Naive thymus-derived CD4-positive, alpha-beta T cell (primary cell): ENCODE measurements around the gene TMCC2. TPM values are rescaled to one million over a fixed set of nuclear protein-coding genes. Genes with fewer than 3 reads are reported as not detected.
A peak's percentile ranks its signal among the peaks of the same experiment; 100 is the strongest.
"Not testable (repeated sequence)": the region's sequence is repeated elsewhere in the genome, so short reads cannot be mapped to it uniquely, and the experiment has no call there.

Experiments
- ATAC-seq: fragments of 150-1000 bp; cut with Tn5 transposase; 2 replicates; pipeline ENCODE4 v1.10.0; 2021; ENCODE audit warnings: mild to moderate bottlenecking, moderate library complexity
- CTCF ChIA-PET: fragments of 350-600 bp; sonication (Branson Sonifier 250); formaldehyde crosslinking; loops from one replicate; lab custom pipeline; 2021; ENCODE audit warnings: antibody characterized with exemption; lab: Charles Lee
- POLR2A ChIA-PET: fragments of 350-600 bp; sonication (Branson Sonifier 250); formaldehyde crosslinking; loops from one replicate; lab custom pipeline; 2021; ENCODE audit warnings: antibody characterized with exemption, inconsistent platforms; lab: Charles Lee
- DNase-seq, 9 donors: peaks; one replicate each; pipeline versions ENCODE4 v3.0.0 to v3.0.0-alpha.2; 2020 to 2022; ENCODE audit warnings: mixed read lengths in 1 of 9
- H3K27ac ChIP-seq: one replicate; pipeline ENCODE4 v1.7.0; 2013; ENCODE audit warnings: mild to moderate bottlenecking, low read depth, low read length, moderate library complexity
- H3K27me3 ChIP-seq, 2 donors: one replicate each; pipeline ENCODE4 v1.7.0; 2013; ENCODE audit warnings: low read length in 2 of 2, mild to moderate bottlenecking in 2 of 2, moderate library complexity in 2 of 2; ENCODE audit not compliant: control insufficient read depth in 2 of 2, insufficient read depth in 2 of 2
- H3K36me3 ChIP-seq, 3 experiments: 1 replicate in 2 of 3; 2 replicates in 1 of 3; pipeline ENCODE4 v1.7.0; 2013; ENCODE audit warnings: low read length in 3 of 3, mild to moderate bottlenecking in 3 of 3, moderate library complexity in 1 of 3; ENCODE audit not compliant: insufficient read depth in 3 of 3, control insufficient read depth in 2 of 3
- H3K4me1 ChIP-seq, 2 donors: one replicate each; pipeline ENCODE4 v1.7.0; 2013; ENCODE audit warnings: low read length in 2 of 2, mild to moderate bottlenecking in 2 of 2, moderate library complexity in 1 of 2; ENCODE audit not compliant: control insufficient read depth in 2 of 2, insufficient read depth in 2 of 2
- H3K4me3 ChIP-seq: 2 replicates; pipeline ENCODE4 v1.7.0; 2013; ENCODE audit warnings: mild to moderate bottlenecking, low read length
- H3K9me3 ChIP-seq, 3 experiments: 1 replicate in 2 of 3; 2 replicates in 1 of 3; pipeline ENCODE4 v1.7.0; 2013; ENCODE audit warnings: low read length in 3 of 3; ENCODE audit not compliant: control insufficient read depth in 2 of 3
- H3K27ac Mint-ChIP-seq, 9 donors: one replicate each; pipeline ENCODE4 v1.8.0; 2020 to 2022; ENCODE audit warnings: mixed read lengths in 9 of 9, mild to moderate bottlenecking in 8 of 9, moderate library complexity in 5 of 9, inconsistent platforms in 2 of 9
- H3K27me3 Mint-ChIP-seq, 5 donors: one replicate each; pipeline ENCODE4 v1.8.0; 2021 to 2022; ENCODE audit warnings: mixed read lengths in 5 of 5, mild to moderate bottlenecking in 1 of 5
- H3K36me3 Mint-ChIP-seq, 5 donors: one replicate each; pipeline ENCODE4 v1.8.0; 2020 to 2022; ENCODE audit warnings: mixed read lengths in 5 of 5, mild to moderate bottlenecking in 3 of 5, inconsistent platforms in 1 of 5
- H3K4me1 Mint-ChIP-seq, 7 donors: one replicate each; pipeline ENCODE4 v1.8.0; 2020 to 2022; ENCODE audit warnings: mixed read lengths in 7 of 7, mild to moderate bottlenecking in 3 of 7, inconsistent platforms in 1 of 7
- H3K4me3 Mint-ChIP-seq, 10 donors: one replicate each; pipeline ENCODE4 v1.8.0; 2020 to 2022; ENCODE audit warnings: mild to moderate bottlenecking in 10 of 10, mixed read lengths in 10 of 10, moderate library complexity in 6 of 10, inconsistent platforms in 2 of 10
- H3K9me3 Mint-ChIP-seq, 11 donors: one replicate each; pipeline ENCODE4 v1.8.0; 2020 to 2022; ENCODE audit warnings: mixed read lengths in 11 of 11, mild to moderate bottlenecking in 4 of 11, inconsistent platforms in 1 of 11, moderate library complexity in 1 of 11
- intact Hi-C, 2 donors: fragments of 100-400 bp; cut with micrococcal nuclease; formaldehyde crosslinking; loops; one replicate each; pipeline ENCODE4 v1.15.1; 2023
- polyA plus RNA-seq, 2 donors: library from polyadenylated mRNA; unstranded; fragments of 300-500 nt; fragmentation: Illumina TruSeq; gene quantifications; one replicate each; pipeline ENCODE4 v1.2.3, GENCODE V29; 2021
- total RNA-seq, 6 experiments: library from RNA in 5 of 6; stranded (reverse) in 5 of 6; gene quantifications; 1 replicate in 5 of 6; 2 replicates in 1 of 6; pipeline ENCODE4 v1.2.3 and lab custom pipeline; 2021 to 2026

The TMCC2 gene, protein sequence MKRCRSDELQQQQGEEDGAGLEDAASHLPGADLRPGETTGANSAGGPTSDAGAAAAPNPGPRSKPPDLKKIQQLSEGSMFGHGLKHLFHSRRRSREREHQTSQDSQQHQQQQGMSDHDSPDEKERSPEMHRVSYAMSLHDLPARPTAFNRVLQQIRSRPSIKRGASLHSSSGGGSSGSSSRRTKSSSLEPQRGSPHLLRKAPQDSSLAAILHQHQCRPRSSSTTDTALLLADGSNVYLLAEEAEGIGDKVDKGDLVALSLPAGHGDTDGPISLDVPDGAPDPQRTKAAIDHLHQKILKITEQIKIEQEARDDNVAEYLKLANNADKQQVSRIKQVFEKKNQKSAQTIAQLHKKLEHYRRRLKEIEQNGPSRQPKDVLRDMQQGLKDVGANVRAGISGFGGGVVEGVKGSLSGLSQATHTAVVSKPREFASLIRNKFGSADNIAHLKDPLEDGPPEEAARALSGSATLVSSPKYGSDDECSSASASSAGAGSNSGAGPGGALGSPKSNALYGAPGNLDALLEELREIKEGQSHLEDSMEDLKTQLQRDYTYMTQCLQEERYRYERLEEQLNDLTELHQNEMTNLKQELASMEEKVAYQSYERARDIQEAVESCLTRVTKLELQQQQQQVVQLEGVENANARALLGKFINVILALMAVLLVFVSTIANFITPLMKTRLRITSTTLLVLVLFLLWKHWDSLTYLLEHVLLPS
- total RNA-seq (1 to 10 TPM; 1.1 to 3.6 (median 1.8) TPM), polyA plus RNA-seq (under 1 TPM; 0.30 to 0.38 TPM), total RNA-seq (lab: John Stamatoyannopoulos, UW) (2.4 reads per million, percentile 12 among the genes with 10 or more reads in this experiment)

DNA sequence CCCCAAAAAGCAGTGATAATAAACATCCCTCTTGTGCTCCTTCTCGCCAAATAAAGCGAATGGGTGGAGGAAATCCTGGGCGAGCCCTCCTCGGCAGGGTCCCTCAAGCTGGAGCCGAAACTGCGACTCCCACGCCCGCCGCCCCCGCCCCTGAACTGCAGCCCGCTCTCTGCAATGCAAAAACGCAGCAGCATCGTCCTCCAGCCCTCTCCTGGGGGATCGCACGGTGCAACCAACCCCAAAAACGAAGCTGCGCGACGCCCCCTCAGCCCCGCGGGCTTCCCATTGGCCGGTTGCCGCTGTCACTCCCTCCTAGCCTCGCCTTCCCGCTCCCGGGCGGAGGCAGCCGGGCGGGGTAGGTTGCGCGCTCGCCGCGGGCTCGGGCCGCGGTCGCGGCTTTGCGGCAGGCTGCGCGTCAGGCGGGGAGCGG, at the start of gene TMCC2:
TSS of gene TMCC2 (plus strand) at position 363 of the 430 bp plus-strand sequence. CDS start 619 bp downstream, outside the sequence.
- CTCF ChIA-PET: interaction anchor here (1.2 to 5.9 kb wide), 4 partner anchors 27 to 98 kb away, joined by 5 to 89 read pairs (median 14); no protein-coding TSS in a partner anchor
- H3K4me1 ChIP-seq: peaks cover 10 to 13% of the 10 kb centered on the region in 2 donors
- POLR2A ChIA-PET: interaction anchor here (1.1 to 4.3 kb wide), 6 partner anchors 12 to 1822 kb away, joined by 3 to 30 read pairs (median 3); partner anchors contain the start of gene DSTYK
- DNase-seq (peak; percentile 57 to 87 (median 73)), ATAC-seq (peak; percentile 86)
- H3K4me3 Mint-ChIP-seq: peak within 1 kb of the TSS; percentile 86 to 99 (median 94)
- H3K4me1 Mint-ChIP-seq: peaks cover 12 to 51% (median 18%) of the 10 kb centered on the region in 7 donors
- H3K27ac Mint-ChIP-seq: peak within 1 kb of the TSS; percentile 43 to 90 (median 82)
- peak within 1 kb of the TSS; percentile 75 for H3K4me3 ChIP-seq
- H3K9me3 Mint-ChIP-seq: no peaks in the 10 kb centered on the region
- H3K27ac ChIP-seq: peak within 1 kb of the TSS; percentile 1
- H3K27me3 Mint-ChIP-seq: peaks cover 0 to 44% (median 4%) of the 10 kb centered on the region in 5 donors
- no peaks in the 10 kb centered on the region for H3K36me3 ChIP-seq
- H3K36me3 Mint-ChIP-seq: no peaks in the 10 kb centered on the region
- H3K27me3 ChIP-seq: no peaks in the 10 kb centered on the region
- H3K9me3 ChIP-seq: no peaks in the 10 kb centered on the region
- intact Hi-C loops: loop anchor here (1.0 to 5.0 kb wide), 6 partner anchors 16 to 405 kb away; partner anchors contain the start of genes DSTYK (in 2 of the 2), ELK4 (in 1 of the 2) and NUAK2 (in 1 of the 2)

DNA sequence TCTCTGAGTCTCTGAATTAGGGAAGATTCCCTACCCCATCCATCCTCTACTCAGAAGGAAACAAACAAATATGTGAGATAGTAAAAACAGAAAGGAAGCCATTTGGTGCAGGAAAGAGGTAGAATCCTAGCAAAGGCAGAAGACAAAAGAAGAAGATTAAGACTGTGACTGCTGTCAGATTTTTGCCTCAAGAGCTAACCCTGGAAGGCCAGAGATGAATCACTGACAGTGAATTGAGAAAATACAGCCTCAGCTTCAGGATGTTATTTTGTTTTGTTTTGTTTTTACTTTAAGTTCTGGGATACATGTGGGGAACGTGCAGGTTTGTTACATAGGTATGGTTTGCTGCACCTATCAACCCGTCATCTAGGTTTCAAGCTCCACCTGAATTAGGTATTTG, 47.9 kb upstream of the TMCC2 start:
- H3K27ac ChIP-seq: no peak overlapping the region
- intact Hi-C loops: loop anchor here in 1 of 2 donors (5.0 kb wide), 1 partner anchor 32 kb away; the partner anchor contains the start of gene DSTYK
- ChIA-PET POLR2A (no interaction called here), CTCF (interaction anchor here (0.8 kb wide), 1 partner anchor 345 kb away, joined by 5 read pairs; no protein-coding TSS in a partner anchor)
- peaks cover 3 to 33% (median 23%) of the 10 kb centered on the region in 5 donors for H3K36me3 Mint-ChIP-seq
- H3K4me3 Mint-ChIP-seq: no peak overlapping the region
- no peaks in the 10 kb centered on the region for H3K9me3 ChIP-seq
- peaks cover 14 to 29% (median 22%) of the 10 kb centered on the region in 7 donors for H3K4me1 Mint-ChIP-seq
- no peak overlapping the region for H3K4me3 ChIP-seq
- H3K27me3 ChIP-seq: no peaks in the 10 kb centered on the region
- H3K9me3 Mint-ChIP-seq: no peaks in the 10 kb centered on the region
- H3K27ac Mint-ChIP-seq: peak overlapping the region in 1 of 9 donors; percentile 61
- H3K27me3 Mint-ChIP-seq: no peaks in the 10 kb centered on the region
- ATAC-seq (no peak), DNase-seq (no peak)
- peaks cover 0 to 14% of the 10 kb centered on the region in 2 donors for H3K4me1 ChIP-seq
- H3K36me3 ChIP-seq: peaks cover 0 to 28% (median 3%) of the 10 kb centered on the region in 3 experiments

DNA sequence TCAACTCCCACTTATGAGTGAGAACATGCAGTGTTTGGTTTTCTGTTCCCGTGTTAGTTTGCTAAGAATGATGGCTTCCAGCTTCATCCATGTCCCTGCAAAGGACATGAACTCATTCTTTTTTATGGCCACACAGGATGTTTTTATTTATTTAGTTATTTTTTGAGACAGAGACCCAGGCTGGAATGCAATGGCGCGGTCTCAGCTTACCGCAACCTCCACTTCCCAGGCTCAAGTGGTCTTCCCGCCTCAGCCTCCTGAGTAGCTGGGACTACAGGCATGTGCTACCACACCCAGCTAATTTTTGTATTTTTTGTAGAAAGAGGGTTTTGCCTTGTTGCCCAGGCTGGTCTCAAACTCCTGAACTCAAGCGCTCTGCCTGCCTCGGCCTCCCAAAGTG, 47.4 kb upstream of the TMCC2 start:
- CTCF ChIA-PET: interaction anchor here (0.8 kb wide), 1 partner anchor 345 kb away, joined by 5 read pairs; no protein-coding TSS in a partner anchor
- ATAC-seq, H3K27me3 ChIP-seq, intact Hi-C loops, POLR2A ChIA-PET, H3K27ac ChIP-seq, H3K9me3 Mint-ChIP-seq, H3K4me3 ChIP-seq, H3K9me3 ChIP-seq, DNase-seq, H3K27me3 Mint-ChIP-seq, H3K4me3 Mint-ChIP-seq: not testable (repeated sequence)
- peak overlapping the region in 1 of 9 donors; percentile 63 for H3K27ac Mint-ChIP-seq
- peaks cover 0 to 14% of the 10 kb centered on the region in 2 donors for H3K4me1 ChIP-seq
- peaks cover 0 to 25% (median 3%) of the 10 kb centered on the region in 3 experiments for H3K36me3 ChIP-seq
- peaks cover 15 to 30% (median 24%) of the 10 kb centered on the region in 7 donors for H3K4me1 Mint-ChIP-seq
- peaks cover 3 to 35% (median 24%) of the 10 kb centered on the region in 5 donors for H3K36me3 Mint-ChIP-seq

DNA sequence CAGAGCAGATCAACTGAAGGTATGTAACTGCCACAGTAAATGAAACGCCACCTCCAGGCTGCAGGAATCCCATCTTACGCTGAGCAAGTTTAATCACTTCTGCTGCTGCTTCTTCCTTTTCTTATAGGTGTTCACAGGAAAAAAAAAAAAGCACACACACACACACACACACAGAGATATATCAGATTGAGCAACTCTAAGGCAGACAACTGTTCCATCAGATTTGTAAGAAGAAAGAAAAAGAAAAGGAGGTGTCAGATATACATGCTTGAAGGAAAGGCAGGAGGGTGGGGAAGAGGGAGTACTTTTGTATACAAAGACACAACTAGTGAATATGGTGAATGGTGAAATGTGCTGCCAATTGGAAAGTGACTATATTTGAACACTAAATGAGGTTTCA, 44.8 kb upstream of the TMCC2 start:
- no peaks in the 10 kb centered on the region for H3K9me3 ChIP-seq
- ATAC-seq (no peak), DNase-seq (no peak)
- ChIA-PET CTCF (interaction anchor here (0.5 to 1.0 kb wide), 2 partner anchors 72 to 146 kb away, joined by 4 read pairs; no protein-coding TSS in a partner anchor), POLR2A (no interaction called here)
- Mint-ChIP-seq H3K36me3 (peaks cover 6 to 38% (median 35%) of the 10 kb centered on the region in 5 donors), H3K27ac (peak overlapping the region in 6 of 9 donors; percentile 11 to 71 (median 36)), H3K9me3 (no peaks in the 10 kb centered on the region), H3K4me3 (peak overlapping the region in 1 of 10 donors; percentile 20), H3K4me1 (peaks cover 31 to 54% (median 48%) of the 10 kb centered on the region in 7 donors), H3K27me3 (no peaks in the 10 kb centered on the region)
- no peak overlapping the region for H3K4me3 ChIP-seq
- H3K27ac ChIP-seq: no peak overlapping the region
- peaks cover 0 to 14% of the 10 kb centered on the region in 2 donors for H3K4me1 ChIP-seq
- H3K27me3 ChIP-seq: no peaks in the 10 kb centered on the region
- H3K36me3 ChIP-seq: peaks cover 0 to 36% (median 3%) of the 10 kb centered on the region in 3 experiments
- intact Hi-C loops: no loop called here

DNA sequence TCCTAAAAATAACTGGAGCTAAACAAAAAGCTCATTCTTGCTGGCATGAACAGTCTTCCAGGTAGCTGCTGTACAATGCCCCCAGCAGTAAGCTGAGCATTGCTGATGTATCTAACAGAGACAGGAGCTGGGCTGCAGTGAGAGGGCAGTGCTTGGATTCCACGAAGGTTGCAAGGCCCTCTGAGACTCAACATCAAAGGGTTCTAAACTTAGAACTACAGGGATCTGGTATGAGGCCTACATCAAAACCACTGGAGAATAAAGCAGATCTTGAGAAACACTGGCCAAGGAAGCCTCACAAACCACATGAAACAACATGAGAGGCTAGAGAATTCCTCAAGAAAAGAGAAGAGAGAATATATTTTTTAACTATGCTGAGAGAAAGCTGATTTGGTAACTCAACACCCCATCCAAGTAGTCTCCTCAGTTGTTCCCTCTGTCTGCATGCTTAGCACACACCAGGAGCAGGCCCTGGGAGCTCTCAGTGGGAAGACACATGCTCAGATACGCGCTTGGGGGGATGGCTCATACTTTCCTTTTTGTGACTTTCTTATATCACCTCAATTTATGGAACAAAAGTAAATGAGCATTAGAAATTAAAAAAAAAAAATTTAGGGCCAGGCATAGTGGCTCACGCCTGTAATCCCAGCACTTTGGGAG, 43.9 kb upstream of the TMCC2 start:
- Mint-ChIP-seq H3K27me3 (no peaks in the 10 kb centered on the region), H3K36me3 (peaks cover 7 to 39% (median 33%) of the 10 kb centered on the region in 5 donors), H3K4me1 (peaks cover 31 to 57% (median 52%) of the 10 kb centered on the region in 7 donors), H3K9me3 (no peaks in the 10 kb centered on the region), H3K27ac (peak overlapping the region; percentile 4 to 71 (median 27)), H3K4me3 (peak overlapping the region in 8 of 10 donors; percentile 25 to 66 (median 46))
- no peak for DNase-seq
- intact Hi-C loops: no loop called here
- CTCF ChIA-PET: interaction anchor here (0.5 to 1.0 kb wide), 2 partner anchors 71 to 145 kb away, joined by 4 read pairs; no protein-coding TSS in a partner anchor
- Histone ChIP-seq H3K27me3 (no peaks in the 10 kb centered on the region), H3K4me1 (peaks cover 0 to 14% of the 10 kb centered on the region in 2 donors), H3K9me3 (no peaks in the 10 kb centered on the region), H3K4me3 (no peak overlapping the region), H3K36me3 (peaks cover 0 to 32% (median 3%) of the 10 kb centered on the region in 3 experiments), H3K27ac (no peak overlapping the region)
- no peak for ATAC-seq
- POLR2A ChIA-PET: no interaction called here
